Measurements from ENCODE around the gene BRCC3.

Gene BRCC3

DNA sequence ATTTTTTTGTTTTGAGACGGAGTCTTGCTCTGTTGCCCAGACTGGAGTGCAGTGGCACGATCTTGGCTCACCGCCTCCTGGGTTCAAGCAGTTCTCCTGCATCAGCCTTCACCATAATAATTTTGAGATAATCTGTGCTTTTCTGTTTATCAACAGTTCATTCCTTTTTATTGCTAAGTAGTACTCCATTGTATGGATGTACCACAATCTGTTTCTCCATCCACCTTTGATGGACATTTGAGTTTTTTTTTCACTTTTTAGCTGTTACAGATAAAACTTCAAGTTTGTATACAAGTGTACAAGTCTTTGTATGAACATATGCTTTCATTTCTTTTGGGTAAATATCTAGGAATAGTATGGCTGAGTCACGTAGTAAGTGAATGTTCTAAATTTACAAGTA, 35.6 kb upstream of the BRCC3 start:
- Histone ChIP-seq H3K4me3 (replicated peaks; ENCODE audit: insufficient read depth, low read length) (no peak overlapping the region), H3K27ac (replicated peaks) (no peak overlapping the region), H3K27me3 (ENCODE audit: insufficient read depth, poor library complexity, severe bottlenecking) (no peaks in the 10 kb centered on the region)
- no peak for TF ChIP-seq POLR2AphosphoS5 (IDR thresholded peaks at IDR 0.05; ENCODE audit: low read depth)
- no peak for DNase-seq (ENCODE audit: low read depth in 1 of 2, low spot score in 1 of 2)

DNA sequence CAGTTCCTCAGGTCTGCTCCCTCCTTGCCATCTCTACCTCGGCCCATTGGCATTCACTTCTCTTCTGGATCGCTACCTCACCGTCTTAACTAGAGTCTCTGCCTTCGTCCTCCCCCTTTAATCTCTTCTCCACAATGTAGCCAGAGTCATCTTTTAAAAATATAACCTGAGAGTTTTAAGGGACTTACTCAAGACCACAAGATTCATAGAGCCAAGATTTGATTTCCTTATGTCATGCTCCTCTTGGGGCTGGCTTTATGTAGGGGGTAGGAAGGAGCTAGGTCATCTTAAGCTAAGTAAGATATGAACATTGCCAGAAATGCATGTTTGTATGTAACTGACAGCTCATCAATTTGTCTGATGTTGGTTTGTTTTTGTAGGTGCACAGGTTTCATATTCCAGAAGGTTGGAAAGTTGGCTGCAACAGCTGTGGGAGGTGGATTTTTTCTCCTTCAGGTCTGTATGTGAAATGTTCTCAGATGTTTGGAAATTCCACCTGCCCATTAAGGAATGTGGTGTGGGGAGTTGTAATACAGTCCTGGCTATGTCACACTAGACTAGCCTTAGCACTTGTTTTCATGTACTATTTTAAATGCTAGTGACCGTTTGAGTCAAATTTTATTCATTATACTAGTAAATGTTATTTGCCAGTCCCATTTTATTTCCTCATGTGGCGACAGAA, 25.0 kb upstream of the BRCC3 start:
- DNase-seq (ENCODE audit: low read depth in 1 of 2, low spot score in 1 of 2), result no peak
- no peak overlapping the region for H3K4me3 ChIP-seq (replicated peaks; ENCODE audit: insufficient read depth, low read length)
- H3K27me3 ChIP-seq (ENCODE audit: insufficient read depth, poor library complexity, severe bottlenecking), result no peaks in the 10 kb centered on the region
- no peak overlapping the region for H3K27ac ChIP-seq (replicated peaks)
- TF ChIP-seq GABPA (IDR thresholded peaks at IDR 0.05; ENCODE audit: low read depth), result no peak
- TF ChIP-seq CTCF (IDR thresholded peaks at IDR 0.05; ENCODE audit: insufficient read depth, low read length), result no peak

GRCh38 chrX:155046811-155047528, 24.3 kb upstream of the BRCC3 start:
- TF ChIP-seq SPI1 (IDR thresholded peaks at IDR 0.05; ENCODE audit: borderline replicate concordance, low read depth), result no peak
- no peak for TF ChIP-seq CTCF (IDR thresholded peaks at IDR 0.05; ENCODE audit: insufficient read depth, low read length)
- no peak for TF ChIP-seq POLR2AphosphoS5 (IDR thresholded peaks at IDR 0.05; ENCODE audit: low read depth)
- no peak for TF ChIP-seq GABPA (IDR thresholded peaks at IDR 0.05; ENCODE audit: low read depth)
- TF ChIP-seq, protein P1, sequence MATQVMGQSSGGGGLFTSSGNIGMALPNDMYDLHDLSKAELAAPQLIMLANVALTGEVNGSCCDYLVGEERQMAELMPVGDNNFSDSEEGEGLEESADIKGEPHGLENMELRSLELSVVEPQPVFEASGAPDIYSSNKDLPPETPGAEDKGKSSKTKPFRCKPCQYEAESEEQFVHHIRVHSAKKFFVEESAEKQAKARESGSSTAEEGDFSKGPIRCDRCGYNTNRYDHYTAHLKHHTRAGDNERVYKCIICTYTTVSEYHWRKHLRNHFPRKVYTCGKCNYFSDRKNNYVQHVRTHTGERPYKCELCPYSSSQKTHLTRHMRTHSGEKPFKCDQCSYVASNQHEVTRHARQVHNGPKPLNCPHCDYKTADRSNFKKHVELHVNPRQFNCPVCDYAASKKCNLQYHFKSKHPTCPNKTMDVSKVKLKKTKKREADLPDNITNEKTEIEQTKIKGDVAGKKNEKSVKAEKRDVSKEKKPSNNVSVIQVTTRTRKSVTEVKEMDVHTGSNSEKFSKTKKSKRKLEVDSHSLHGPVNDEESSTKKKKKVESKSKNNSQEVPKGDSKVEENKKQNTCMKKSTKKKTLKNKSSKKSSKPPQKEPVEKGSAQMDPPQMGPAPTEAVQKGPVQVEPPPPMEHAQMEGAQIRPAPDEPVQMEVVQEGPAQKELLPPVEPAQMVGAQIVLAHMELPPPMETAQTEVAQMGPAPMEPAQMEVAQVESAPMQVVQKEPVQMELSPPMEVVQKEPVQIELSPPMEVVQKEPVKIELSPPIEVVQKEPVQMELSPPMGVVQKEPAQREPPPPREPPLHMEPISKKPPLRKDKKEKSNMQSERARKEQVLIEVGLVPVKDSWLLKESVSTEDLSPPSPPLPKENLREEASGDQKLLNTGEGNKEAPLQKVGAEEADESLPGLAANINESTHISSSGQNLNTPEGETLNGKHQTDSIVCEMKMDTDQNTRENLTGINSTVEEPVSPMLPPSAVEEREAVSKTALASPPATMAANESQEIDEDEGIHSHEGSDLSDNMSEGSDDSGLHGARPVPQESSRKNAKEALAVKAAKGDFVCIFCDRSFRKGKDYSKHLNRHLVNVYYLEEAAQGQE (IDR thresholded peaks at IDR 0.05; ENCODE audit: insufficient replicate concordance, low read depth), result no peak
- no peaks in the 10 kb centered on the region for H3K27me3 ChIP-seq (ENCODE audit: insufficient read depth, poor library complexity, severe bottlenecking)
- no peak overlapping the region for H3K27ac ChIP-seq (replicated peaks)
- DNase-seq (ENCODE audit: low read depth in 1 of 2, low spot score in 1 of 2), result no peak
- H3K4me3 ChIP-seq (replicated peaks; ENCODE audit: insufficient read depth, low read length), result no peak overlapping the region

- Histone ChIP-seq H3K27me3 (ENCODE audit: insufficient read depth, poor library complexity, severe bottlenecking) (no peaks in the 10 kb centered on the region), H3K27ac (replicated peaks) (no peak overlapping the region), H3K4me3 (replicated peaks; ENCODE audit: insufficient read depth, low read length) (no peak overlapping the region)
- TF ChIP-seq CTCF (IDR thresholded peaks at IDR 0.05; ENCODE audit: insufficient read depth, low read length), result peak; percentile 19
- TF ChIP-seq, protein P1 (IDR thresholded peaks at IDR 0.05; ENCODE audit: insufficient replicate concordance, low read depth), result no peak
- peak in 1 of 2 experiments; percentile 63 for DNase-seq (ENCODE audit: low read depth in 1 of 2, low spot score in 1 of 2)
Measured at GRCh38 chrX:155048977-155049619, 22.2 kb upstream of the BRCC3 start.

Data from HL-60 (cell line).